ENCODE data around the gene TSPAN15.

- TF ChIP-seq CTCF (tag by site-specific recombination; IDR thresholded peaks at IDR 0.05) (no peak), ZNF580 (tag by site-specific recombination; IDR thresholded peaks at IDR 0.05) (no peak), ZBTB7A (tag by site-specific recombination; IDR thresholded peaks at IDR 0.05; ENCODE audit: low read depth) (no peak), TCF7L2 (IDR thresholded peaks at IDR 0.05; ENCODE audit: borderline replicate concordance, low read depth, low read length) (no peak), ZNF274 (IDR thresholded peaks at IDR 0.05; ENCODE audit: low read length) (no peak), ZNF274 (tag by site-specific recombination; IDR thresholded peaks at IDR 0.05; ENCODE audit: borderline replicate concordance) (no peak), ELK4 (IDR thresholded peaks at IDR 0.05; ENCODE audit: borderline replicate concordance, low read depth, low read length) (no peak)
These were observed 29.5 kb upstream of the TSPAN15 start for GRCh38 chr10:69421611-69422308.
